Fibroblast of mammary gland (primary cell): ENCODE data around the gene IL1RL2.

ENCODE experiments used
- DNase-seq: peaks from one replicate; pipeline ENCODE4 v3.0.0-alpha.2; 2010; ENCODE audit warnings: low read depth
- H3K4me3 ChIP-seq: 2 replicates; pipeline ENCODE4 v1.5.1; 2011; ENCODE audit warnings: low read depth, mild to moderate bottlenecking, low read length, moderate library complexity; ENCODE audit not compliant: control insufficient read depth
- TF ChIP-seq, protein P1 (sequence below): conservative IDR thresholded peaks from 2 replicates; pipeline ENCODE4 v1.5.1; 2011; ENCODE audit warnings: low read depth, low read length, inconsistent platforms; ENCODE audit not compliant: control insufficient read depth, insufficient read depth

The IL1RL2 gene

DNA sequence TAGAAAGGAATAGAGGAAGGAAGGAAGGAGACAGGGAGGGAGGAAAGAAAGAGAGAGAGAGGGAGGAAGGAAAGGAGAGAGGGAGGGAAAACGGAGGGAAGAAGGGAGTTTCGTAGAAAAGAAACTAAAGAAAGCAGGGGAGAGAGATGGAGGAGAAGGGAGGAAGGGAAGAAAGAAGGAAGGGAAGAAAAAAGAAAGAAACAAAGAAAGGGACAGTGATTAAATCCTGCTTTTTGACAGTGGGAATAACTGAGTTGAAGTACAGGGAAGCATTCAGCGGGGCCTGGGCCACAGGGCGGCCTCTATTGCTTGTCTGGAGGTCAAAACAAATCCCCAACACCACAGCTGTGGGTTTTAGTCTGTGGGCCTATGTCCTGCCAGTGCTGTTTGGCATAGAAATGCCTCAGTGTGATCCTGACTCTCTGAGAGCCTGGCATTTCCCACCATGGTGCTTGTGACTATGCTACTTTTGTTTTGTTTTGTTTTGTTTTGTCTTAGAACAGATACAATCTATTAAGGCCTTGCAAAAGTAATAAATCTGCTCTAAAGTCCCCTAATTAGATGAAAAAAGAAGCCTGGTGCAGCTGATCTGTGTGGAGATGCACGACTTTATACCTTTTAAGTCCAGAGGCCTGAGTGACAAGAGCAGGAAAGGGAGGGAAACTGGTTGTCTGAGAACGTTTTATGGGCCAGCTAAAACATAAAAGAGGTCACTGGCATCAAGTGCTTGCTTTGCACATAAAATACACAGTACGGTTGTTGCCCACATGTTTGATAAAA, 40.0 kb downstream of the IL1RL2 start:
- TF ChIP-seq, protein P1, sequence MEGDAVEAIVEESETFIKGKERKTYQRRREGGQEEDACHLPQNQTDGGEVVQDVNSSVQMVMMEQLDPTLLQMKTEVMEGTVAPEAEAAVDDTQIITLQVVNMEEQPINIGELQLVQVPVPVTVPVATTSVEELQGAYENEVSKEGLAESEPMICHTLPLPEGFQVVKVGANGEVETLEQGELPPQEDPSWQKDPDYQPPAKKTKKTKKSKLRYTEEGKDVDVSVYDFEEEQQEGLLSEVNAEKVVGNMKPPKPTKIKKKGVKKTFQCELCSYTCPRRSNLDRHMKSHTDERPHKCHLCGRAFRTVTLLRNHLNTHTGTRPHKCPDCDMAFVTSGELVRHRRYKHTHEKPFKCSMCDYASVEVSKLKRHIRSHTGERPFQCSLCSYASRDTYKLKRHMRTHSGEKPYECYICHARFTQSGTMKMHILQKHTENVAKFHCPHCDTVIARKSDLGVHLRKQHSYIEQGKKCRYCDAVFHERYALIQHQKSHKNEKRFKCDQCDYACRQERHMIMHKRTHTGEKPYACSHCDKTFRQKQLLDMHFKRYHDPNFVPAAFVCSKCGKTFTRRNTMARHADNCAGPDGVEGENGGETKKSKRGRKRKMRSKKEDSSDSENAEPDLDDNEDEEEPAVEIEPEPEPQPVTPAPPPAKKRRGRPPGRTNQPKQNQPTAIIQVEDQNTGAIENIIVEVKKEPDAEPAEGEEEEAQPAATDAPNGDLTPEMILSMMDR: no peak
- peak; percentile 35 for DNase-seq
- H3K4me3 ChIP-seq: no peak overlapping the region

DNA sequence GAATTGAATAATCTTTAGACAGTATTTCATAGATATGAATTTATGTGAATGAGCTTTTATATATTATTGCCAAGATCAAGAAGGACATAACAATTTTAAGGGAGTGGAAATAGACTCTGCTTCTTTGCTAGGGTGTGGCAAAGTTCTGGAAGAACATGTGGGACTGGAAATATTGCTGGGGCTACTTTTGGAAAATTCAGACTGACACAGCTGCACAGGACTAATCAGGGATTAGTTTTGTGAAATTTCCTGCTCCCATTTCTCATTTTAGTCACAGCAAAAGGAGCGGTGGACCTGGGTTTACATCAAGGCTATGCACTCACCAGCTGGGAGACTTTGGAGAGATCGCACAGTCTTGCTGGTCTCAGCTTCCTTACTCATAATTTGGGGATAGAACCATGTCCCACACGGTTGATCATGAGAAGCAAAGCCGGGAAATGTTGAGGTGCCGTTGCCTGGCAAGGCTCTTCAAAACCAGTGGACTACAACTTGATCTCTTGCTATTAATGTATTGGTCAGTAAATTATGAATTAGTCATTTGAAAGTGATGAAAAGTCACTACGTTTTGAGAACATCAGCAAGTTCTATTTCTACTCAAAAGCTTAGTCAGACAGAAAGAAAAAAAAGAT, 42.4 kb downstream of the IL1RL2 start:
- DNase-seq: peak; percentile 90
- TF ChIP-seq, protein P1: no peak
- H3K4me3 ChIP-seq: no peak overlapping the region

DNA sequence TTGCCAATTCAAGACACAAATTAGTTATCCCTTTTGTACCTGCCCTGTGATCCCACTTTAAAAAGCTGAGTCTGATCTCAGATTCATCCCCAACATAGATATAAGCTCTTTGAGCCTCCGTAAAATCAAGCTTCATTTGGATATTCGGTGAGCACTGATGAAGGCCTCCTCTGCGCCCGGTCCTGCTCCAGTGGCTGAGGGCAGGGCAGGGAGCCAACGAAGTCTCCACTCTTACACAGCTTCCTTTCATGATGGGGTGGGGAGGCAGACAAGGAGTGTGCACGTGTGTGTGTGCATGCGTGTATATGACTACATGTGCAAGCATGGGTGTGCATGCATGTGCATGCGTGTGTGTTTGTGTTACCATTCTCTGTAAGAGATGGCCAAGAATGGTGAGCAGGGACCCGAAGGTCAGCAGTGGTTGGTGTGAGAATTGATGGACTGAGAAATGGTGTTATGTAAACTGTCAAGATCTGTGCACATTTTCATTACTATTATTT, 43.6 kb downstream of the IL1RL2 start:
- DNase-seq: no peak
- H3K4me3 ChIP-seq: no peak overlapping the region

DNA sequence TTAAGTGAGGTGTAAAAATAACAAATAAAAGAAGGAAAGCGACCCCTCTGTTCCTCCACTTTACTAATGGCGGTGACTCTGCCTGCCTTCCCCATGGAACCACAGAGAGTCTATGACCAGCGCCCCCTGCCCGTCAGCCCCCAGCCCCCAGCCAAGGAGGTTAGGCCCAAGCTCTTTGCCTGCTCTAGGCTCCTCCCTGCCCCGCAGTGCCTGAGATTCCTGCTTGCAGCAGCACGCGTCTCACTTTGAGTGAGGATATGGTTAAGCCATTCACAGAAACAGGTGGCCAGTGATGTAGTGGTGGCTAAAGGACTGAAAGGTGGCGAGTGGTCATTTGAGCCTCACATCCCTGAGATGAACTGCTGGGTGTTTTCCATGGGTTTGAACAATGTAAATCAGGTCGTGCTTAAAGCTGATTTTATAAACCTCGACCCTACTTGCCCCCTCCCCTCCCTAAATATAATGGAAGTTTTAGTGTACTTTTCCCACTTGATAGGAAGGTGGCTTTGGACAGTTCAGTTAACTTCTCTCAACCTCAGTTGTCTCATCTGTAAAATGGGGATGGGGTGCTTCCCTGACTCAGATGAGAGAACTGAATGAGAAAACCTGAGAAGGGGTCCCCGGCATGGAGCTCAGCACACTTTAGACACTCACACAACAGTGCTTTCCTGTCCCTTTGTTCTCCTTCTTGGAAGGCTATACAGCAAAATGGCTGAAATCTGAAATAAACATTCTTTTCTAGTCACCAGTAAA, 46.5 kb downstream of the IL1RL2 start:
- TF ChIP-seq, protein P1: no peak
- DNase-seq: no peak
- H3K4me3 ChIP-seq: no peak overlapping the region

More for the DNA sequence above, 43.6 kb downstream of the IL1RL2 start:
- TF ChIP-seq, protein P1: no peak

DNA sequence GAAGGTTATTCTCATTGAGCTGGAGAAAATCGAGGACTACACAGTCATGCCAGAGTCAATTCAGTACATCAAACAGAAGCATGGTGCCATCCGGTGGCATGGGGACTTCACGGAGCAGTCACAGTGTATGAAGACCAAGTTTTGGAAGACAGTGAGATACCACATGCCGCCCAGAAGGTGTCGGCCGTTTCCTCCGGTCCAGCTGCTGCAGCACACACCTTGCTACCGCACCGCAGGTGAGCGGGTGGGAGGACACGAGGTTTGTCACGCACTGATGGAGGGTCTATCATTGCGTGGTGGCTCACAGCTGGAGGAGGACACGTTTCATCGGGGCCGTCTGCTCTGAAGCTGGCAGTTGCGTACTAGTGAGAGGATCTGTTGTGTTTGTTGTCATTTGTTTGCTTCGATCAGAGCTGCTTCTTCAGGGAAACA, 48.2 kb downstream of the IL1RL2 start:
- DNase-seq: peak; percentile 23
- TF ChIP-seq, protein P1: no peak
- no peak overlapping the region for H3K4me3 ChIP-seq

DNA sequence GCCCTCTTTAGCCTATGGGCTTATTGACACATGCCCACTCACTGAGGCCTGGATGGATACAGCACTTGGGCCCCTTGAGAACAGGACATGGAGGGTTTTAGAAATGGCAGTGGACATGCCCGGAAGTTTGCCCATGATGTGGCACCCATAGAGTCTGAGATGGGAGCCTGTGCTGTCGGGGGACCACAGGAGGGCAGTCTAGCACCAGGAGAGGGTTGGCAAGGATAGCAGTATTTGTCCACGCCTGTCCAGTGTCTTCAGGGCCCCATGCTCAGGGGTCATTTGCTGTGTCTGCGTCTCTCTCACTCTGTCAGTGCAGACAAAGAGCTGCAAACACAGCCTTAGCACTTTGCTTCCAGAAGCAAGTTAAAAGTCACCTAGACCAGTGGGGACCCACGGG, 48.7 kb downstream of the IL1RL2 start:
- TF ChIP-seq, protein P1: peak; percentile 37
- no peak overlapping the region for H3K4me3 ChIP-seq
- peak; percentile 40 for DNase-seq
